H9 (cell line): Measurements from ENCODE around the gene ABCC2. TPM values are rescaled to one million over a fixed set of nuclear protein-coding genes. Genes with fewer than 3 reads are reported as not detected.
"Not testable (repeated sequence)": the region's sequence is repeated elsewhere in the genome, so short reads cannot be mapped to it uniquely, and the experiment has no call there.

Source experiments
- DNase-seq: peaks from one replicate; pipeline ENCODE4 v3.0.0-alpha.2; 2017
- H2AFZ ChIP-seq: one replicate; pipeline ENCODE4 v1.6.1; 2013; ENCODE audit warnings: mild to moderate bottlenecking, low read length, control low read depth, moderate library complexity
- H2AK5ac ChIP-seq: 2 replicates; pipeline ENCODE4 v1.6.1; 2013; ENCODE audit warnings: low read length, control low read depth, mixed read lengths; ENCODE audit not compliant: insufficient read length
- H2BK120ac ChIP-seq: one replicate; pipeline ENCODE4 v1.6.1; 2013; ENCODE audit warnings: low read depth, mild to moderate bottlenecking, low read length, control low read depth, inconsistent platforms; ENCODE audit not compliant: poor library complexity, severe bottlenecking
- H2BK12ac ChIP-seq: 2 replicates; pipeline ENCODE4 v1.6.1; 2013; ENCODE audit warnings: low read length, control low read depth, mixed read lengths, low read depth; ENCODE audit not compliant: insufficient read length
- H2BK15ac ChIP-seq: 2 replicates; pipeline ENCODE4 v1.6.1; 2013; ENCODE audit warnings: low read depth, low read length, control low read depth
- H2BK20ac ChIP-seq: one replicate; pipeline ENCODE4 v1.6.1; 2013; ENCODE audit warnings: low read depth, mild to moderate bottlenecking, low read length, control low read depth, inconsistent platforms; ENCODE audit not compliant: poor library complexity, severe bottlenecking
- H2BK5ac ChIP-seq: 2 replicates; pipeline ENCODE4 v1.6.1; 2013; ENCODE audit warnings: low read length, control low read depth, mixed read lengths; ENCODE audit not compliant: insufficient read length
- H3K14ac ChIP-seq: 2 replicates; pipeline ENCODE4 v1.6.1; 2013; ENCODE audit warnings: low read length, control low read depth; ENCODE audit not compliant: insufficient read depth
- H3K18ac ChIP-seq: 2 replicates; pipeline ENCODE4 v1.6.1; 2013; ENCODE audit warnings: low read depth, mild to moderate bottlenecking, mixed read lengths, low read length, control low read depth; ENCODE audit not compliant: insufficient read length
- H3K23ac ChIP-seq: 2 replicates; pipeline ENCODE4 v1.6.1; 2013; ENCODE audit warnings: low read length, control low read depth, mixed read lengths, low read depth; ENCODE audit not compliant: insufficient read length
- H3K23me2 ChIP-seq: 2 replicates; pipeline ENCODE4 v1.6.1; 2013; ENCODE audit warnings: low read depth, mild to moderate bottlenecking, mixed read lengths, low read length, control low read depth; ENCODE audit not compliant: insufficient read length, poor library complexity, severe bottlenecking
- H3K27ac ChIP-seq: 2 replicates; pipeline ENCODE4 v1.5.1; 2013; ENCODE audit warnings: low read length, control low read depth, mixed read lengths, low read depth; ENCODE audit not compliant: insufficient read length
- H3K27me3 ChIP-seq: 2 replicates; pipeline ENCODE4 v1.6.1; 2013; ENCODE audit warnings: low read length, control low read depth, inconsistent platforms; ENCODE audit not compliant: insufficient read depth
- H3K4ac ChIP-seq: 2 replicates; pipeline ENCODE4 v1.6.1; 2013; ENCODE audit warnings: low read depth, mild to moderate bottlenecking, control low read depth, inconsistent platforms, low read length, moderate library complexity
- H3K4me1 ChIP-seq: 2 replicates; pipeline ENCODE4 v1.6.1; 2013; ENCODE audit warnings: low read length, control low read depth, inconsistent platforms; ENCODE audit not compliant: insufficient read depth
- H3K4me2 ChIP-seq: 2 replicates; pipeline ENCODE4 v1.6.1; 2013; ENCODE audit warnings: low read length, control low read depth, mixed read lengths; ENCODE audit not compliant: insufficient read length, insufficient read depth
- H3K56ac ChIP-seq: 2 replicates; pipeline ENCODE4 v1.6.1; 2013; ENCODE audit warnings: low read depth, mild to moderate bottlenecking, mixed read lengths, low read length, control low read depth; ENCODE audit not compliant: insufficient read length
- H3K79me1 ChIP-seq: 2 replicates; pipeline ENCODE4 v1.6.1; 2013; ENCODE audit warnings: low read depth, mild to moderate bottlenecking, moderate library complexity, low read length, control low read depth, inconsistent platforms; ENCODE audit not compliant: insufficient read depth, poor library complexity, severe bottlenecking
- H3K79me2 ChIP-seq: 2 replicates; pipeline ENCODE4 v1.6.1; 2013; ENCODE audit warnings: low read length, control low read depth, inconsistent platforms; ENCODE audit not compliant: insufficient read depth
- H3K9ac ChIP-seq: 2 replicates; pipeline ENCODE4 v1.6.1; 2013; ENCODE audit warnings: low read length, control low read depth, mixed read lengths; ENCODE audit not compliant: insufficient read length; ENCODE audit errors: extremely low read depth
- H3K9me3 ChIP-seq: one replicate; pipeline ENCODE4 v1.6.1; 2013; ENCODE audit warnings: low read depth, low read length, inconsistent platforms; ENCODE audit not compliant: control insufficient read depth
- H3T11ph ChIP-seq: one replicate; pipeline ENCODE4 v1.6.1; 2013; ENCODE audit warnings: mild to moderate bottlenecking, low read length, control low read depth, inconsistent platforms
- H4K20me1 ChIP-seq: one replicate; pipeline ENCODE4 v1.6.1; 2013; ENCODE audit not compliant: control insufficient read depth, insufficient read length, insufficient read depth
- H4K5ac ChIP-seq: 2 replicates; pipeline ENCODE4 v1.6.1; 2013; ENCODE audit warnings: low read depth, mild to moderate bottlenecking, mixed read lengths, low read length, control low read depth; ENCODE audit not compliant: insufficient read length
- H4K8ac ChIP-seq: replicated peaks from 2 replicates; pipeline ENCODE4 v1.6.1; 2013; ENCODE audit warnings: low read length, control low read depth, mixed read lengths, low read depth; ENCODE audit not compliant: insufficient read length
- H4K91ac ChIP-seq: 2 replicates; pipeline ENCODE4 v1.6.1; 2013; ENCODE audit warnings: low read depth, mild to moderate bottlenecking, moderate library complexity, mixed read lengths, low read length, control low read depth; ENCODE audit not compliant: insufficient read length
- H3K27ac Mint-ChIP-seq, 3 experiments: 2 replicates in 2 of 3; 3 replicates in 1 of 3; pipeline ENCODE4 v1.8.0; 2020 to 2021; ENCODE audit warnings: mixed read lengths in 3 of 3, mild to moderate bottlenecking in 1 of 3, moderate library complexity in 1 of 3
- H3K27me3 Mint-ChIP-seq: 2 replicates; pipeline ENCODE4 v1.8.0; 2021; ENCODE audit warnings: low read depth, mild to moderate bottlenecking, moderate library complexity, mixed read lengths
- H3K36me3 Mint-ChIP-seq, 3 experiments: 2 replicates in 2 of 3; 3 replicates in 1 of 3; pipeline ENCODE4 v1.8.0; 2020 to 2021; ENCODE audit warnings: low read depth in 3 of 3, mixed read lengths in 3 of 3; ENCODE audit not compliant: insufficient read depth in 1 of 3
- H3K4me1 Mint-ChIP-seq, 2 experiments: 2 replicates each; pipeline ENCODE4 v1.8.0; 2020; ENCODE audit warnings: mixed read lengths in 2 of 2
- H3K4me3 Mint-ChIP-seq, 2 experiments: 2 replicates in 1 of 2; 3 replicates in 1 of 2; pipeline ENCODE4 v1.8.0; 2020 to 2021; ENCODE audit warnings: mild to moderate bottlenecking in 2 of 2, mixed read lengths in 2 of 2, moderate library complexity in 1 of 2
- H3K9me3 Mint-ChIP-seq, 2 experiments: 2 replicates in 1 of 2; 3 replicates in 1 of 2; pipeline ENCODE4 v1.8.0; 2020; ENCODE audit warnings: mild to moderate bottlenecking in 2 of 2, mixed read lengths in 2 of 2, moderate library complexity in 1 of 2
- WGBS: extraction: QIAGEN DNeasy Blood & Tissue Kit; methylation state at CpG from one replicate; pipeline ENCODE4 v1.1.7; 2013; ENCODE audit warnings: missing lambda C conversion rate, low lambda C conversion rate, mixed read lengths; ENCODE audit not compliant: insufficient read length; ENCODE audit errors: extremely low coverage; 5-methylcytosine and 5-hydroxymethylcytosine counted together
- total RNA-seq: library from RNA; stranded (reverse); gene quantifications from 2 replicates; pipeline ENCODE4 v1.2.1, GENCODE V29; 2021
- TF ChIP-seq, protein P1 (sequence below): fragments of 200-600 bp; sonication (generic); conservative IDR thresholded peaks from 3 replicates; pipeline ENCODE4 v1.8.0; 2021; ENCODE audit warnings: antibody characterized with exemption, mild to moderate bottlenecking

The ABCC2 gene
- total RNA-seq, 1 experiment from 2014 or later, result 0.68 TPM

DNA sequence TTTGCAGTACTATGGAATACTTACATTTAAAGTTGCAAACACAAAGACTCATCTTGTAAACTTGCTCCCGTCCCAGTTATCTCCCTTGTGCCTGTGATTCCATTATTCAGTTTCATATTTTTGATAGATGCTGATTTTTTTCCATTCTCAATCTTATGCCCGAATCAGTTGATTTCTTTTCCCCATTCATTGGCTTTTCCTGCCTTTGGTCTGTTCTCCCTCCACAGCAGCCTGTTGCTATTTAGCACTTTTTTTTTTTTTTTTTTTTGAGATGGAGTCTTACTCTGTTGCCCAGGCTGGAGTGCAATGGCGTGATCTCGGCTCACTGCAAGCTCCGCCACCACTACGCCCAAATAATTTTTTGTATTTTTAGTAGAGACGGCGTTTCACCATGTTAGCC is 78.0 kb downstream of the ABCC2 start:
- Histone ChIP-seq H3K4me2 (no peak overlapping the region), H3K23me2 (no peaks in the 10 kb centered on the region), H3T11ph (no peak overlapping the region), H2BK5ac (no peak overlapping the region), H3K9ac (no peak overlapping the region), H4K8ac (no peak overlapping the region), H4K91ac (no peak overlapping the region), H3K4ac (no peak overlapping the region), H2BK15ac (no peak overlapping the region), H3K14ac (no peak overlapping the region), H3K79me1 (no peaks in the 10 kb centered on the region), H4K5ac (no peak overlapping the region), H3K9me3 (no peaks in the 10 kb centered on the region), H3K27ac (no peak overlapping the region), H3K27me3 (no peaks in the 10 kb centered on the region), H2AK5ac (no peak overlapping the region), H4K20me1 (no peaks in the 10 kb centered on the region), H2AFZ (no peak overlapping the region), H3K56ac (no peak overlapping the region), H3K23ac (no peak overlapping the region), H2BK12ac (no peak overlapping the region), H3K18ac (no peak overlapping the region), H2BK120ac (no peak overlapping the region), H2BK20ac (no peak overlapping the region), H3K4me1 (no peaks in the 10 kb centered on the region), H3K79me2 (no peaks in the 10 kb centered on the region)
- Mint-ChIP-seq H3K27ac (no peak overlapping the region), H3K27me3 (peaks cover 7% of the 10 kb centered on the region), H3K9me3 (peaks cover 0 to 5% of the 10 kb centered on the region in 2 experiments; a peak in 3 of 5 replicates), H3K4me3 (no peak overlapping the region), H3K36me3 (peaks cover 0 to 2% (median under 1%) of the 10 kb centered on the region in 3 experiments; a peak in 1 of 7 replicates), H3K4me1 (peaks cover 2 to 8% of the 10 kb centered on the region in 2 experiments)
- DNase-seq, result no peak
- no CpG with 5 or more reads among the region's 8 CpGs for WGBS
- TF ChIP-seq, protein P1, sequence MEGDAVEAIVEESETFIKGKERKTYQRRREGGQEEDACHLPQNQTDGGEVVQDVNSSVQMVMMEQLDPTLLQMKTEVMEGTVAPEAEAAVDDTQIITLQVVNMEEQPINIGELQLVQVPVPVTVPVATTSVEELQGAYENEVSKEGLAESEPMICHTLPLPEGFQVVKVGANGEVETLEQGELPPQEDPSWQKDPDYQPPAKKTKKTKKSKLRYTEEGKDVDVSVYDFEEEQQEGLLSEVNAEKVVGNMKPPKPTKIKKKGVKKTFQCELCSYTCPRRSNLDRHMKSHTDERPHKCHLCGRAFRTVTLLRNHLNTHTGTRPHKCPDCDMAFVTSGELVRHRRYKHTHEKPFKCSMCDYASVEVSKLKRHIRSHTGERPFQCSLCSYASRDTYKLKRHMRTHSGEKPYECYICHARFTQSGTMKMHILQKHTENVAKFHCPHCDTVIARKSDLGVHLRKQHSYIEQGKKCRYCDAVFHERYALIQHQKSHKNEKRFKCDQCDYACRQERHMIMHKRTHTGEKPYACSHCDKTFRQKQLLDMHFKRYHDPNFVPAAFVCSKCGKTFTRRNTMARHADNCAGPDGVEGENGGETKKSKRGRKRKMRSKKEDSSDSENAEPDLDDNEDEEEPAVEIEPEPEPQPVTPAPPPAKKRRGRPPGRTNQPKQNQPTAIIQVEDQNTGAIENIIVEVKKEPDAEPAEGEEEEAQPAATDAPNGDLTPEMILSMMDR, result no peak

DNA sequence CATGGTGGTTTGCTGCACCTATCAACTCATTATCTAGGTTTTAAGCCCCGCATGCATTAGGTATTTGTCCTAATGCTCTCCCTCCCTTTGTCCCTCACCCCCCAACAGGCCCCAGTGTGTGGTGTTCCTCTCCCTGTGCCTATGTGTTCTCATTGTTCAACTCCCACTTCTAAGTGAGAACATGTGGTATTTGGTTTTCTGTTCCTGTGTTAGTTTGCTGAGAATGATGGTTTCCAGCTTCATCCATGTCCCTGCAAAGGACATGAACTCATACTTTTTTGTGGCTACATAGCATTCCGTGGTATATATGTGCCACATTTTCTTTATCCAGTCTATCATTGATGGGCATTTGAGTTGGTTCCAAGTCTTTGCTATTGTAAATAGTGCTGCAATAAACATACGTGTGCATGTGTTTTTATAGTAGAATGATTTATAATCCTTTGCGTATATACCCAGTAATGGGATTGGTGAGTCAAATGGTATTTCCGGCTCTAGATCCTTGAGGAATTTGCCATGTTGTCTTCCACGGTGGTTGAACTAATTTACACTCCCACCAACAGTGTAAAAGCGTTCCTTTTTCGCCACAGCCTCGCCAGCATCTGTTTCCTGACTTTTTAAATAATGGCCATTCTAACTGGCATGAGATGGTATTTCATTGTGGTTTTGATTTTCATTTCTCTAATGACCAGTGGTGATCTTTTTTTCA is 81.2 kb downstream of the ABCC2 start:
- not testable (repeated sequence) for H4K5ac ChIP-seq, H3K23me2 ChIP-seq, H2BK12ac ChIP-seq, H2BK5ac ChIP-seq, H4K91ac ChIP-seq, H3K4me1 Mint-ChIP-seq, H3K4me2 ChIP-seq, H2BK20ac ChIP-seq, H3K27me3 Mint-ChIP-seq, H3K27me3 ChIP-seq, H2BK15ac ChIP-seq, H4K8ac ChIP-seq, H2AK5ac ChIP-seq, H3K23ac ChIP-seq, H3K9ac ChIP-seq, H3T11ph ChIP-seq, H3K9me3 ChIP-seq, DNase-seq, H3K4ac ChIP-seq, H3K4me3 Mint-ChIP-seq, H3K79me2 ChIP-seq, H3K14ac ChIP-seq, H2AFZ ChIP-seq, H4K20me1 ChIP-seq, H3K79me1 ChIP-seq, H3K27ac Mint-ChIP-seq, H3K18ac ChIP-seq, H3K36me3 Mint-ChIP-seq, H3K4me1 ChIP-seq, H3K56ac ChIP-seq, H2BK120ac ChIP-seq, H3K27ac ChIP-seq
- WGBS, result no CpG with 5 or more reads among the region's 9 CpGs
- peaks cover 13 to 19% of the 10 kb centered on the region in 2 experiments for H3K9me3 Mint-ChIP-seq
